A172 (cell line): Measurements from ENCODE around the gene GPATCH8. TPM values are rescaled to one million over a fixed set of nuclear protein-coding genes. Genes with fewer than 3 reads are reported as not detected.
"Not testable (repeated sequence)": the region's sequence is repeated elsewhere in the genome, so short reads cannot be mapped to it uniquely, and the experiment has no call there.

Experiments
- DNase-seq: peaks from one replicate; pipeline ENCODE4 v3.0.0-alpha.2; 2015; ENCODE audit warnings: low spot score
- total RNA-seq: library from RNA; depleted of rRNA; stranded (reverse); fragments of >200 nt; shearing (Covaris generic); gene quantifications from 2 replicates; pipeline ENCODE4 v1.2.3, GENCODE V29; 2014

The GPATCH8 gene
- total RNA-seq, 1 experiment from 2014 or later = 13.6 TPM

- no peak for DNase-seq
Observed at GRCh38 chr17:44375196-44376017, 127.8 kb downstream of the GPATCH8 start.

- no peak for DNase-seq
Observed at GRCh38 chr17:44374306-44375195, 128.7 kb downstream of the GPATCH8 start.

GRCh38 chr17:44372036-44372435, 131.2 kb downstream of the GPATCH8 start:
- DNase-seq = no peak

- not testable (repeated sequence) for DNase-seq
Observed at GRCh38 chr17:44369414-44370023, 133.7 kb downstream of the GPATCH8 start.

GRCh38 chr17:44368391-44369243, 134.6 kb downstream of the GPATCH8 start:
- not testable (repeated sequence) for DNase-seq

GRCh38 chr17:44367231-44367979, 135.8 kb downstream of the GPATCH8 start:
- no peak for DNase-seq

- not testable (repeated sequence) for DNase-seq
Observed at GRCh38 chr17:44365051-44365450, 138.2 kb downstream of the GPATCH8 start.

- DNase-seq = no peak
Observed at GRCh38 chr17:44363613-44364159, 139.5 kb downstream of the GPATCH8 start, which contains the start of gene FAM171A2. Gene FAM171A2, minus strand, starts transcription at chr17:44363853. Its CDS starts 139 bp downstream, at chr17:44363714.

GRCh38 chr17:44362949-44363612, 140.1 kb downstream of the GPATCH8 start:
- no peak for DNase-seq

- no peak for DNase-seq
Observed at GRCh38 chr17:44362459-44362948, 140.7 kb downstream of the GPATCH8 start.

GRCh38 chr17:44361292-44362260, 141.6 kb downstream of the GPATCH8 start:
- no peak for DNase-seq

- DNase-seq = no peak
Observed at GRCh38 chr17:44360826-44361225, 142.4 kb downstream of the GPATCH8 start.

GRCh38 chr17:44360144-44360533, 143.1 kb downstream of the GPATCH8 start:
- DNase-seq = no peak

GRCh38 chr17:44359458-44360143, 143.6 kb downstream of the GPATCH8 start:
- no peak for DNase-seq

- no peak for DNase-seq
Observed at GRCh38 chr17:44359006-44359405, 144.2 kb downstream of the GPATCH8 start.

- no peak for DNase-seq
Observed at GRCh38 chr17:44358066-44358465, 145.1 kb downstream of the GPATCH8 start.

- DNase-seq = no peak
Observed at GRCh38 chr17:44356241-44356640, 147.0 kb downstream of the GPATCH8 start.
